PC-3 (cell line): Measurements from ENCODE around the gene UNG. TPM values are rescaled to one million over a fixed set of nuclear protein-coding genes. Genes with fewer than 3 reads are reported as not detected.
"Not testable (repeated sequence)": the region's sequence is repeated elsewhere in the genome, so short reads cannot be mapped to it uniquely, and the experiment has no call there.

ENCODE experiments used
- ATAC-seq: fragments of 200-7000 bp; cut with Tn5 transposase; 2 replicates; pipeline ENCODE4 v1.9.1; 2020; ENCODE audit warnings: mild to moderate bottlenecking, moderate library complexity
- Bru-seq: library from RNA; stranded (reverse); fragments of 400-500 nt; gene quantifications from one replicate; lab custom pipeline; 2021; lab: Mats Ljungman, UMichigan
- BruChase-seq, 2 experiments: library from RNA; stranded (reverse); fragments of 400-500 nt; gene quantifications; one replicate each; lab custom pipeline; 2021; lab: Mats Ljungman, UMichigan
- BruUV-seq: library from RNA; stranded (reverse); fragments of 400-500 nt; replicated peaks from 2 replicates; lab custom pipeline; 2021; lab: Mats Ljungman, UMichigan
- CTCF ChIA-PET: fragments of 300-600 bp; sonication (Branson Sonifier 250); formaldehyde crosslinking; loops from one replicate; lab custom pipeline; 2022; ENCODE audit warnings: antibody characterized with exemption; lab: Charles Lee
- POLR2A ChIA-PET: fragments of 300-600 bp; sonication (Branson Sonifier 250); formaldehyde crosslinking; loops from one replicate; lab custom pipeline; 2022; ENCODE audit warnings: antibody characterized with exemption; ENCODE audit not compliant: unreplicated experiment; lab: Charles Lee
- DNase-seq: peaks from one replicate; pipeline ENCODE4 v3.0.0-alpha.2; 2015
- H2AFZ ChIP-seq: fragments of 300-600 bp; sonication (generic); 2 replicates; pipeline ENCODE4 v1.6.0; 2016; ENCODE audit warnings: antibody characterized with exemption, low read length
- H3F3A ChIP-seq: fragments of 300-600 bp; sonication (generic); one replicate; pipeline ENCODE4 v1.6.0; 2017; ENCODE audit warnings: antibody characterized with exemption, low read length, control low read depth, mild to moderate bottlenecking; ENCODE audit not compliant: unreplicated experiment
- H3K27ac ChIP-seq: fragments of 300-600 bp; sonication (generic); 2 replicates; pipeline ENCODE4 v1.5.1; 2016; ENCODE audit warnings: mild to moderate bottlenecking, low read length
- H3K27me3 ChIP-seq: fragments of 300-600 bp; sonication (generic); 2 replicates; pipeline ENCODE4 v1.6.1; 2016; ENCODE audit warnings: low read length, mixed read lengths
- H3K36me3 ChIP-seq: fragments of 300-600 bp; sonication (generic); 2 replicates; pipeline ENCODE4 v1.6.1; 2016; ENCODE audit warnings: low read depth, mixed run types, low read length, mixed read lengths
- H3K4me1 ChIP-seq: fragments of 300-600 bp; sonication (generic); 2 replicates; pipeline ENCODE4 v1.5.1; 2016; ENCODE audit warnings: low read length; ENCODE audit not compliant: insufficient read depth
- H3K4me2 ChIP-seq: fragments of 300-600 bp; sonication (generic); 2 replicates; pipeline ENCODE4 v1.6.0; 2016; ENCODE audit warnings: low read length
- H3K4me3 ChIP-seq: fragments of 300-600 bp; sonication (generic); 2 replicates; pipeline ENCODE4 v1.5.1; 2016; ENCODE audit warnings: mild to moderate bottlenecking, low read length, mixed read lengths
- H3K79me2 ChIP-seq: fragments of 300-600 bp; sonication (generic); 2 replicates; pipeline ENCODE4 v1.6.1; 2017; ENCODE audit warnings: low read length, mixed read lengths
- H3K9ac ChIP-seq: fragments of 300-600 bp; sonication (generic); 2 replicates; pipeline ENCODE4 v1.6.0; 2016; ENCODE audit warnings: mild to moderate bottlenecking, low read length
- H3K9me2 ChIP-seq: fragments of 300-600 bp; sonication (generic); replicated peaks from 2 replicates; pipeline ENCODE4 v1.6.1; 2016; ENCODE audit warnings: mixed run types, low read length, mixed read lengths
- H3K9me3 ChIP-seq: fragments of 300-600 bp; sonication (generic); 2 replicates; pipeline ENCODE4 v1.6.1; 2016; ENCODE audit warnings: low read length, mixed read lengths
- H4K20me1 ChIP-seq: fragments of 300-600 bp; sonication (generic); 2 replicates; pipeline ENCODE4 v1.6.1; 2016; ENCODE audit warnings: low read length, mixed read lengths
- CTCF ChIP-seq: fragments of 300-600 bp; sonication (generic); conservative IDR thresholded peaks from 2 replicates; pipeline ENCODE4 v1.5.1; 2017; ENCODE audit warnings: antibody characterized with exemption, low read depth, mild to moderate bottlenecking, low read length
- EZH2 ChIP-seq: fragments of 300-600 bp; sonication (generic); IDR thresholded peaks from one replicate; pipeline ENCODE4 v1.6.1; 2017; ENCODE audit warnings: antibody characterized with exemption, mild to moderate bottlenecking, low read length; ENCODE audit not compliant: unreplicated experiment
- EZH2phosphoT487 ChIP-seq: fragments of 300-600 bp; sonication (generic); IDR thresholded peaks from 2 replicates; pipeline ENCODE4 v1.6.1; 2018; ENCODE audit warnings: mild to moderate bottlenecking, antibody characterized with exemption, low read length, borderline replicate concordance
- intact Hi-C: fragments of 100-400 bp; cut with micrococcal nuclease; formaldehyde crosslinking; loops from 2 replicates; pipeline ENCODE4 v1.9.0; 2023
- long read RNA-seq: library from polyadenylated mRNA; unstranded; transcript quantifications from one replicate; pipeline ENCODE4 v2.0.0, GENCODE V29; 2021; ENCODE audit not compliant: unreplicated experiment
- total RNA-seq: library from RNA; depleted of rRNA; stranded (reverse); fragments of >200 nt; gene quantifications from 2 replicates; pipeline ENCODE4 v1.2.3, GENCODE V29; 2014; rRNA removed

Gene UNG
- total RNA-seq (168 and 179 TPM in 2 replicates), Bru-seq, nascent RNA (percentile 68 among the genes with signal in this experiment), BruChase-seq, experiment 1, labeled RNA remaining after a 6-hour chase (percentile 79 among the genes with signal in this experiment), BruChase-seq, experiment 2, labeled RNA remaining after a 2-hour chase (percentile 68 among the genes with signal in this experiment)
- long read RNA-seq, transcript UNG-201 (7 exons, 2,071 nt) = minor isoform, 5 of 84 reads
- long read RNA-seq, transcript UNG-202 (6 exons, 2,130 nt) = major isoform, 72 of 84 reads
- long read RNA-seq, partial matches to known transcripts = 2 of 84 reads
- long read RNA-seq, other reads (novel, unspliced or antisense) = 4 of 84 reads

- ChIA-PET POLR2A (no interaction called here), CTCF (interaction anchor here (1.5 kb wide), 1 partner anchor 14 kb away, joined by 4 read pairs; no protein-coding TSS in a partner anchor)
- Histone ChIP-seq H3K27me3 (no peaks in the 10 kb centered on the region), H3K27ac (peak within 1 kb of the TSS; percentile 75), H3K9me3 (no peaks in the 10 kb centered on the region), H3K36me3 (peaks cover 22% of the 10 kb centered on the region), H3K9ac (peak within 1 kb of the TSS; percentile 96), H2AFZ (peak within 1 kb of the TSS; percentile 97), H3K79me2 (peaks cover 35% of the 10 kb centered on the region), H3K4me2 (peak within 1 kb of the TSS; percentile 95), H3F3A (no peaks in the 10 kb centered on the region), H3K9me2 (no peaks in the 10 kb centered on the region), H3K4me1 (peaks cover 17% of the 10 kb centered on the region), H3K4me3 (peak within 1 kb of the TSS; percentile 83), H4K20me1 (peaks cover 22% of the 10 kb centered on the region)
- intact Hi-C loops = loop anchor here (1.0 to 10.0 kb wide), 3 partner anchors 95 to 582 kb away; partner anchors contain the start of genes CORO1C and FICD
- TF ChIP-seq CTCF (no peak), EZH2 (no peak), EZH2phosphoT487 (no peak)
- ATAC-seq = peak; percentile 92
- no TSS peak for BruUV-seq
- DNase-seq = peak; percentile 98
Measured at GRCh38 chr12:109097435-109098182, at the start of gene UNG. TSS of gene UNG (plus strand) at chr12:109097597. CDS start at chr12:109097680, 83 bp downstream.

DNA sequence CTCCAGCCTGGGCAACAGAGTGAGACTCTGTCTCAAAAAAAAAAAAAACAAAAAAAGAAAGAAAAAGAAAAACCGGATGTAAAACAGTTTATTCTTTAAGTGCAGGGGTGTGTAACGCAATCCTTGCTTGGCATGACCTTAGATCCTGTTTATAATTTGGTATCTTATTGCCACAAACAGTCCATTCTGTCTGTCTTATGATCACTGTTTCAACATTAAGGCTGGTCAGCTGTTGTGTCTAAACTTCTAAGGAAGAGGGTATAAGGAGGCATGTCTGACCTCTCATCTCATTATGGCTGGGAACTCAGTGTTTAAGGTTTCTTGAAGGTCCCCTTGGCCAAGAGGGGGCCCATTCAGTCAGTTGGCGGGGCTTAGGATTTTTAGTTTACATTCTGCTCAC is 48.7 kb upstream of the UNG start:
- H3K9ac ChIP-seq, H4K20me1 ChIP-seq, H3K9me2 ChIP-seq, POLR2A ChIA-PET, intact Hi-C loops, DNase-seq, H3K4me2 ChIP-seq, BruUV-seq, H3F3A ChIP-seq, ATAC-seq, H3K4me3 ChIP-seq, CTCF ChIA-PET, H3K27ac ChIP-seq, H3K9me3 ChIP-seq, H2AFZ ChIP-seq, H3K36me3 ChIP-seq: not testable (repeated sequence)
- Histone ChIP-seq H3K79me2 (peaks cover 11% of the 10 kb centered on the region; the same call in 1 of the 2 replicates), H3K27me3 (peaks cover 16% of the 10 kb centered on the region), H3K4me1 (peaks cover 22% of the 10 kb centered on the region)

DNA sequence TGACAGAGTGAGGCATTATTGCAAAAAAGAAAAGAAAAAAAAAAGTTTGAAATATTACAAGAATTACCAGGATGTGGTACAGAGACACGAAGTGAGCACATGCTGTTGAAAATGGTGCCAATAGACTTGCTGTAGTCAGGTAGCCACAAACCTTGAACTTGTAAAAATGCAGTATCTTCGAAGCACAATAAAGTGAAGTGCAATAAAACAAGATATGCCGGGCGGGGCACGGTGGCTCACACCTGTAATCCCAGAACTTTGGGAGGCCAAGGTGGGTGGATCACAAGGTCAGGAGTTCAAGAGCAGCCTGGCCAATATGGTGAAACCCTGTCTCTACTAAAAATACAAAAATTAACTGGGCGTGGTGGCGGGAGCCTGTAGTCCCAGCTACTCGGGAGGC is 47.6 kb upstream of the UNG start:
- H4K20me1 ChIP-seq, intact Hi-C loops, H3K9me3 ChIP-seq, H3K27ac ChIP-seq, H3K9me2 ChIP-seq, H3K36me3 ChIP-seq, H3K9ac ChIP-seq, H3K4me2 ChIP-seq, POLR2A ChIA-PET, H3F3A ChIP-seq, ATAC-seq, H2AFZ ChIP-seq, DNase-seq, H3K27me3 ChIP-seq, CTCF ChIA-PET, BruUV-seq, H3K4me3 ChIP-seq: not testable (repeated sequence)
- H3K79me2 ChIP-seq = peaks cover 13% of the 10 kb centered on the region; the same call in 1 of the 2 replicates
- H3K4me1 ChIP-seq = peaks cover 25% of the 10 kb centered on the region
